ENCODE measurements around the gene CNTF.

Gene CNTF

GRCh38 chr11:58580311-58580710 is 42.2 kb upstream of the CNTF start:
- Histone ChIP-seq H3K27ac (ENCODE audit: low read depth, low read length) (no peak overlapping the region), H3K4me1 (ENCODE audit: control insufficient read depth, low read depth, low read length) (no peaks in the 10 kb centered on the region), H2BK5ac (ENCODE audit: low read length) (no peak overlapping the region), H3K23ac (ENCODE audit: low read length) (no peak overlapping the region), H3K4me2 (ENCODE audit: low read length) (peak overlapping the region; percentile 9), H3K4ac (ENCODE audit: low read depth, low read length) (no peak overlapping the region), H3K56ac (ENCODE audit: low read length) (no peak overlapping the region), H2BK120ac (ENCODE audit: low read depth, low read length) (no peak overlapping the region), H2AK5ac (ENCODE audit: low read length) (no peak overlapping the region), H3K36me3 (ENCODE audit: control insufficient read depth, insufficient read depth, low read length) (no peaks in the 10 kb centered on the region), H3K79me1 (ENCODE audit: low read length) (no peaks in the 10 kb centered on the region), H3K27me3 (ENCODE audit: insufficient read depth, low read length, poor library complexity) (no peaks in the 10 kb centered on the region), H3K9ac (ENCODE audit: low read length) (peak overlapping the region; percentile 28), H3K4me3 (ENCODE audit: low read length) (no peak overlapping the region), H4K5ac (ENCODE audit: low read length) (no peak overlapping the region), H4K8ac (ENCODE audit: low read depth, low read length) (no peak overlapping the region), H3K18ac (ENCODE audit: low read length) (no peak overlapping the region), H3K79me2 (ENCODE audit: control insufficient read depth, insufficient read depth, low read length) (peaks cover 31% of the 10 kb centered on the region), H2BK15ac (replicated peaks; ENCODE audit: low read depth) (no peak overlapping the region)
- no peak for DNase-seq
- WGBS (ENCODE audit: extremely low coverage, insufficient coverage, low lambda C conversion rate) = no CpG with 5 or more reads among the region's 2 CpGs

- Histone ChIP-seq H3K79me1 (ENCODE audit: low read length) (peaks cover 2% of the 10 kb centered on the region), H3K79me2 (ENCODE audit: control insufficient read depth, insufficient read depth, low read length) (peaks cover 39% of the 10 kb centered on the region), H2BK5ac (ENCODE audit: low read length) (no peak overlapping the region), H4K5ac (ENCODE audit: low read length) (no peak overlapping the region), H3K4me1 (ENCODE audit: control insufficient read depth, low read depth, low read length) (no peaks in the 10 kb centered on the region), H2BK15ac (replicated peaks; ENCODE audit: low read depth) (no peak overlapping the region), H3K23ac (ENCODE audit: low read length) (no peak overlapping the region), H3K9ac (ENCODE audit: low read length) (no peak overlapping the region), H3K56ac (ENCODE audit: low read length) (no peak overlapping the region), H2BK120ac (ENCODE audit: low read depth, low read length) (no peak overlapping the region), H3K27ac (ENCODE audit: low read depth, low read length) (no peak overlapping the region), H3K4me2 (ENCODE audit: low read length) (no peak overlapping the region), H3K18ac (ENCODE audit: low read length) (no peak overlapping the region), H4K8ac (ENCODE audit: low read depth, low read length) (no peak overlapping the region), H3K36me3 (ENCODE audit: control insufficient read depth, insufficient read depth, low read length) (no peaks in the 10 kb centered on the region), H2AK5ac (ENCODE audit: low read length) (no peak overlapping the region), H3K4me3 (ENCODE audit: low read length) (no peak overlapping the region), H3K4ac (ENCODE audit: low read depth, low read length) (no peak overlapping the region), H3K27me3 (ENCODE audit: insufficient read depth, low read length, poor library complexity) (no peaks in the 10 kb centered on the region)
- no peak for DNase-seq
- WGBS (ENCODE audit: extremely low coverage, insufficient coverage, low lambda C conversion rate) = no CpG with 5 or more reads among the region's 1 CpG
Measured at GRCh38 chr11:58582437-58582836, 40.0 kb upstream of the CNTF start.

- Histone ChIP-seq H3K27ac (ENCODE audit: low read depth, low read length) (no peak overlapping the region), H4K5ac (ENCODE audit: low read length) (no peak overlapping the region)
- no CpG with 5 or more reads among the region's 2 CpGs for WGBS (ENCODE audit: extremely low coverage, insufficient coverage, low lambda C conversion rate)
Measured at GRCh38 chr11:58586998-58587397, 35.5 kb upstream of the CNTF start.

GRCh38 chr11:58591659-58592058 is 30.8 kb upstream of the CNTF start:
- no peak overlapping the region for H3K4me2 ChIP-seq (ENCODE audit: low read length)
- H3K18ac ChIP-seq (ENCODE audit: low read length) = no peak overlapping the region
- no peaks in the 10 kb centered on the region for H3K27me3 ChIP-seq (ENCODE audit: insufficient read depth, low read length, poor library complexity)
- H4K5ac ChIP-seq (ENCODE audit: low read length) = no peak overlapping the region
- H2BK15ac ChIP-seq (replicated peaks; ENCODE audit: low read depth) = no peak overlapping the region
- no peak overlapping the region for H4K8ac ChIP-seq (ENCODE audit: low read depth, low read length)
- H3K79me1 ChIP-seq (ENCODE audit: low read length) = peaks cover 11% of the 10 kb centered on the region
- no peak overlapping the region for H3K23ac ChIP-seq (ENCODE audit: low read length)
- WGBS (ENCODE audit: extremely low coverage, insufficient coverage, low lambda C conversion rate) = no CpG with 5 or more reads among the region's 3 CpGs
- H3K4me3 ChIP-seq (ENCODE audit: low read length) = no peak overlapping the region
- H3K27ac ChIP-seq (ENCODE audit: low read depth, low read length) = no peak overlapping the region
- H2AK5ac ChIP-seq (ENCODE audit: low read length) = no peak overlapping the region
- H3K36me3 ChIP-seq (ENCODE audit: control insufficient read depth, insufficient read depth, low read length) = no peaks in the 10 kb centered on the region
- no peak overlapping the region for H2BK5ac ChIP-seq (ENCODE audit: low read length)
- H3K56ac ChIP-seq (ENCODE audit: low read length) = no peak overlapping the region
- no peak overlapping the region for H3K4ac ChIP-seq (ENCODE audit: low read depth, low read length)
- H3K9ac ChIP-seq (ENCODE audit: low read length) = no peak overlapping the region
- no peak overlapping the region for H2BK120ac ChIP-seq (ENCODE audit: low read depth, low read length)
- peaks cover 24% of the 10 kb centered on the region for H3K79me2 ChIP-seq (ENCODE audit: control insufficient read depth, insufficient read depth, low read length)
- DNase-seq = no peak
- no peaks in the 10 kb centered on the region for H3K4me1 ChIP-seq (ENCODE audit: control insufficient read depth, low read depth, low read length)

More at GRCh38 chr11:58586998-58587397, 35.5 kb upstream of the CNTF start:
- no peaks in the 10 kb centered on the region for H3K27me3 ChIP-seq (ENCODE audit: insufficient read depth, low read length, poor library complexity)
- DNase-seq = no peak
- H3K4me2 ChIP-seq (ENCODE audit: low read length) = no peak overlapping the region
- no peak overlapping the region for H2BK5ac ChIP-seq (ENCODE audit: low read length)
- H3K56ac ChIP-seq (ENCODE audit: low read length) = no peak overlapping the region
- H4K8ac ChIP-seq (ENCODE audit: low read depth, low read length) = no peak overlapping the region
- no peak overlapping the region for H2BK15ac ChIP-seq (replicated peaks; ENCODE audit: low read depth)
- no peak overlapping the region for H3K4me3 ChIP-seq (ENCODE audit: low read length)
- H3K4ac ChIP-seq (ENCODE audit: low read depth, low read length) = no peak overlapping the region
- H2AK5ac ChIP-seq (ENCODE audit: low read length) = no peak overlapping the region
- H3K4me1 ChIP-seq (ENCODE audit: control insufficient read depth, low read depth, low read length) = no peaks in the 10 kb centered on the region
- no peak overlapping the region for H3K18ac ChIP-seq (ENCODE audit: low read length)
- no peak overlapping the region for H2BK120ac ChIP-seq (ENCODE audit: low read depth, low read length)
- H3K23ac ChIP-seq (ENCODE audit: low read length) = no peak overlapping the region
- H3K36me3 ChIP-seq (ENCODE audit: control insufficient read depth, insufficient read depth, low read length) = no peaks in the 10 kb centered on the region
- peaks cover 24% of the 10 kb centered on the region for H3K79me2 ChIP-seq (ENCODE audit: control insufficient read depth, insufficient read depth, low read length)
- H3K9ac ChIP-seq (ENCODE audit: low read length) = no peak overlapping the region
- H3K79me1 ChIP-seq (ENCODE audit: low read length) = peaks cover 4% of the 10 kb centered on the region

- H2BK5ac ChIP-seq (ENCODE audit: low read length) = no peak overlapping the region
- no peak overlapping the region for H3K27ac ChIP-seq (ENCODE audit: low read depth, low read length)
- H3K79me2 ChIP-seq (ENCODE audit: control insufficient read depth, insufficient read depth, low read length) = peaks cover 26% of the 10 kb centered on the region
- peaks cover 12% of the 10 kb centered on the region for H3K79me1 ChIP-seq (ENCODE audit: low read length)
- H4K5ac ChIP-seq (ENCODE audit: low read length) = no peak overlapping the region
- H3K36me3 ChIP-seq (ENCODE audit: control insufficient read depth, insufficient read depth, low read length) = no peaks in the 10 kb centered on the region
- H2AK5ac ChIP-seq (ENCODE audit: low read length) = no peak overlapping the region
- H3K4me3 ChIP-seq (ENCODE audit: low read length) = no peak overlapping the region
- DNase-seq = no peak
- H3K4me1 ChIP-seq (ENCODE audit: control insufficient read depth, low read depth, low read length) = no peaks in the 10 kb centered on the region
- no peak overlapping the region for H3K9ac ChIP-seq (ENCODE audit: low read length)
- no peak overlapping the region for H4K8ac ChIP-seq (ENCODE audit: low read depth, low read length)
- no peak overlapping the region for H3K56ac ChIP-seq (ENCODE audit: low read length)
- H3K4me2 ChIP-seq (ENCODE audit: low read length) = no peak overlapping the region
- H3K23ac ChIP-seq (ENCODE audit: low read length) = no peak overlapping the region
- no peak overlapping the region for H3K18ac ChIP-seq (ENCODE audit: low read length)
- WGBS (ENCODE audit: extremely low coverage, insufficient coverage, low lambda C conversion rate) = no CpG with 5 or more reads among the region's 5 CpGs
- no peak overlapping the region for H2BK120ac ChIP-seq (ENCODE audit: low read depth, low read length)
- H3K4ac ChIP-seq (ENCODE audit: low read depth, low read length) = no peak overlapping the region
- H2BK15ac ChIP-seq (replicated peaks; ENCODE audit: low read depth) = no peak overlapping the region
- H3K27me3 ChIP-seq (ENCODE audit: insufficient read depth, low read length, poor library complexity) = no peaks in the 10 kb centered on the region
Measured at GRCh38 chr11:58592760-58593472, 29.5 kb upstream of the CNTF start.

- H3K18ac ChIP-seq (ENCODE audit: low read length) = no peak overlapping the region
- H3K56ac ChIP-seq (ENCODE audit: low read length) = no peak overlapping the region
- no peaks in the 10 kb centered on the region for H3K36me3 ChIP-seq (ENCODE audit: control insufficient read depth, insufficient read depth, low read length)
- H3K4me1 ChIP-seq (ENCODE audit: control insufficient read depth, low read depth, low read length) = no peaks in the 10 kb centered on the region
- no peak overlapping the region for H3K9ac ChIP-seq (ENCODE audit: low read length)
- no peak overlapping the region for H3K4me2 ChIP-seq (ENCODE audit: low read length)
- no peak overlapping the region for H2BK15ac ChIP-seq (replicated peaks; ENCODE audit: low read depth)
- peaks cover 12% of the 10 kb centered on the region for H3K79me1 ChIP-seq (ENCODE audit: low read length)
- H3K27me3 ChIP-seq (ENCODE audit: insufficient read depth, low read length, poor library complexity) = no peaks in the 10 kb centered on the region
- DNase-seq = no peak
- H2AK5ac ChIP-seq (ENCODE audit: low read length) = no peak overlapping the region
- peaks cover 30% of the 10 kb centered on the region for H3K79me2 ChIP-seq (ENCODE audit: control insufficient read depth, insufficient read depth, low read length)
- no peak overlapping the region for H2BK120ac ChIP-seq (ENCODE audit: low read depth, low read length)
- H2BK5ac ChIP-seq (ENCODE audit: low read length) = no peak overlapping the region
- no peak overlapping the region for H3K4me3 ChIP-seq (ENCODE audit: low read length)
- H4K8ac ChIP-seq (ENCODE audit: low read depth, low read length) = no peak overlapping the region
- H3K23ac ChIP-seq (ENCODE audit: low read length) = no peak overlapping the region
- no peak overlapping the region for H3K4ac ChIP-seq (ENCODE audit: low read depth, low read length)
- 100% methylated on average over 1 of the region's 4 CpGs for WGBS (ENCODE audit: extremely low coverage, insufficient coverage, low lambda C conversion rate)
- no peak overlapping the region for H3K27ac ChIP-seq (ENCODE audit: low read depth, low read length)
- H4K5ac ChIP-seq (ENCODE audit: low read length) = no peak overlapping the region
Measured at GRCh38 chr11:58594826-58595225, 27.6 kb upstream of the CNTF start.
